Stimulated activated CD4-positive, alpha-beta T cell treated with anti-CD3 and anti-CD28 coated beads, Interleukin-1b, Interleukin-23, amount 100 ng/mL, for 4 hours (primary cell): ENCODE measurements around the gene SCN8A.

Source experiments
- DNase-seq, 2 donors: peaks; one replicate each; pipeline ENCODE4 v3.0.0-alpha.2; 2020; ENCODE audit warnings: low read depth in 2 of 2

SCN8A gene

GRCh38 chr12:51669996-51670395, 79.0 kb downstream of the SCN8A start:
- DNase-seq: no peak

- no peak for DNase-seq
These were observed 81.3 kb downstream of the SCN8A start for GRCh38 chr12:51672334-51672733.

GRCh38 chr12:51675071-51675803, 84.2 kb downstream of the SCN8A start:
- no peak for DNase-seq

GRCh38 chr12:51676875-51677274, 85.8 kb downstream of the SCN8A start:
- DNase-seq: no peak

- DNase-seq: no peak
These were observed 86.4 kb downstream of the SCN8A start for GRCh38 chr12:51677284-51677968.

GRCh38 chr12:51678086-51678724, 87.2 kb downstream of the SCN8A start:
- peak in 1 of 2 donors; percentile 3 for DNase-seq

GRCh38 chr12:51682981-51683380, 91.9 kb downstream of the SCN8A start:
- no peak for DNase-seq

- no peak for DNase-seq
These were observed 92.8 kb downstream of the SCN8A start for GRCh38 chr12:51683763-51684357.

- DNase-seq: no peak
These were observed 95.7 kb downstream of the SCN8A start for GRCh38 chr12:51686727-51687126.

- no peak for DNase-seq
These were observed 96.1 kb downstream of the SCN8A start for GRCh38 chr12:51687177-51687576.

- DNase-seq: no peak
These were observed 96.6 kb downstream of the SCN8A start for GRCh38 chr12:51687614-51688013.

GRCh38 chr12:51689983-51690382, 99.0 kb downstream of the SCN8A start:
- DNase-seq: no peak

- no peak for DNase-seq
These were observed 101.0 kb downstream of the SCN8A start for GRCh38 chr12:51692016-51692415.

- no peak for DNase-seq
These were observed 102.5 kb downstream of the SCN8A start for GRCh38 chr12:51693569-51693968.

GRCh38 chr12:51694146-51694545, 103.1 kb downstream of the SCN8A start:
- no peak for DNase-seq

GRCh38 chr12:51695241-51696010, 104.4 kb downstream of the SCN8A start:
- no peak for DNase-seq

- DNase-seq: no peak
These were observed 108.2 kb downstream of the SCN8A start for GRCh38 chr12:51699219-51699618.

GRCh38 chr12:51700887-51701286, 109.9 kb downstream of the SCN8A start:
- no peak for DNase-seq

GRCh38 chr12:51702587-51702986, 111.6 kb downstream of the SCN8A start:
- no peak for DNase-seq

GRCh38 chr12:51705450-51705849, 114.4 kb downstream of the SCN8A start:
- DNase-seq: no peak

GRCh38 chr12:51706206-51706605, 115.2 kb downstream of the SCN8A start:
- no peak for DNase-seq

- DNase-seq: no peak
These were observed 123.6 kb downstream of the SCN8A start for GRCh38 chr12:51714666-51715065.
